EH (cell line): ENCODE results near the gene ASTN1.

ENCODE experiments used
- DNase-seq: peaks from one replicate; pipeline ENCODE4 v3.0.0-alpha.2; 2015; ENCODE audit warnings: low read depth

The ASTN1 gene

GRCh38 chr1:176989754-176990153 is 174.8 kb downstream of the ASTN1 start:
- DNase-seq: no peak

- peak; percentile 23 for DNase-seq
Measured at GRCh38 chr1:176989023-176989422, 175.5 kb downstream of the ASTN1 start.

GRCh38 chr1:176987016-176987415 is 177.5 kb downstream of the ASTN1 start:
- DNase-seq: peak; percentile 42

GRCh38 chr1:176983731-176984130 is 180.8 kb downstream of the ASTN1 start:
- no peak for DNase-seq

- no peak for DNase-seq
Measured at GRCh38 chr1:176976771-176977170, 187.7 kb downstream of the ASTN1 start.

- DNase-seq: no peak
Measured at GRCh38 chr1:176976225-176976624, 188.3 kb downstream of the ASTN1 start.

GRCh38 chr1:176964687-176965086 is 199.8 kb downstream of the ASTN1 start:
- DNase-seq: no peak

GRCh38 chr1:176963181-176963580 is 201.3 kb downstream of the ASTN1 start:
- DNase-seq: no peak

- DNase-seq: no peak
Measured at GRCh38 chr1:176961678-176962077, 202.8 kb downstream of the ASTN1 start.

- DNase-seq: no peak
Measured at GRCh38 chr1:176959191-176959820, 205.2 kb downstream of the ASTN1 start.

- DNase-seq: no peak
Measured at GRCh38 chr1:176957603-176958002, 206.9 kb downstream of the ASTN1 start.

GRCh38 chr1:176954242-176954641 is 210.3 kb downstream of the ASTN1 start:
- no peak for DNase-seq

GRCh38 chr1:176950736-176951324 is 213.7 kb downstream of the ASTN1 start:
- DNase-seq: no peak

- peak; percentile 49 for DNase-seq
Measured at GRCh38 chr1:176949033-176949662, 215.4 kb downstream of the ASTN1 start.

GRCh38 chr1:176944606-176945005 is 219.9 kb downstream of the ASTN1 start:
- DNase-seq: no peak

- DNase-seq: no peak
Measured at GRCh38 chr1:176943783-176944182, 220.7 kb downstream of the ASTN1 start.

- no peak for DNase-seq
Measured at GRCh38 chr1:176942346-176942745, 222.2 kb downstream of the ASTN1 start.

GRCh38 chr1:176939993-176940392 is 224.5 kb downstream of the ASTN1 start:
- peak; percentile 2 for DNase-seq

GRCh38 chr1:176938375-176938774 is 226.1 kb downstream of the ASTN1 start:
- no peak for DNase-seq

GRCh38 chr1:176934370-176934769 is 230.1 kb downstream of the ASTN1 start:
- DNase-seq: no peak

- no peak for DNase-seq
Measured at GRCh38 chr1:176932114-176933104, 232.1 kb downstream of the ASTN1 start.

- no peak for DNase-seq
Measured at GRCh38 chr1:176931526-176931925, 233.0 kb downstream of the ASTN1 start.
